Activated CD8-positive, alpha-beta T cell treated with anti-CD3 and anti-CD28 coated beads for 36 hours (primary cell): ENCODE measurements around the gene HOXA1. TPM values are rescaled to one million over a fixed set of nuclear protein-coding genes. Genes with fewer than 3 reads are reported as not detected.

Experiments
- ATAC-seq: fragments of 200-7000 bp; cut with Tn5 transposase; one replicate; pipeline ENCODE4 v1.10.0; 2021; ENCODE audit warnings: mild to moderate bottlenecking, moderate library complexity
- CTCF ChIA-PET: fragments of 350-600 bp; sonication (Branson Sonifier 250); formaldehyde crosslinking; loops from one replicate; lab custom pipeline; 2021; ENCODE audit warnings: antibody characterized with exemption; lab: Charles Lee
- POLR2A ChIA-PET: fragments of 350-600 bp; sonication (Branson Sonifier 250); formaldehyde crosslinking; loops from one replicate; lab custom pipeline; 2021; ENCODE audit warnings: antibody characterized with exemption; lab: Charles Lee
- DNase-seq: peaks from one replicate; pipeline ENCODE4 v3.0.0-alpha.2; 2020
- H3K27ac Mint-ChIP-seq: one replicate; pipeline ENCODE4 v1.8.0; 2021; ENCODE audit warnings: mild to moderate bottlenecking, mixed read lengths
- H3K27me3 Mint-ChIP-seq: one replicate; pipeline ENCODE4 v1.8.0; 2021; ENCODE audit warnings: mixed read lengths
- H3K36me3 Mint-ChIP-seq: one replicate; pipeline ENCODE4 v1.8.0; 2021; ENCODE audit warnings: low read depth, mixed read lengths
- H3K4me1 Mint-ChIP-seq: one replicate; pipeline ENCODE4 v1.8.0; 2021; ENCODE audit warnings: low read depth, mixed read lengths
- H3K4me3 Mint-ChIP-seq: one replicate; pipeline ENCODE4 v1.8.0; 2021; ENCODE audit warnings: mild to moderate bottlenecking, moderate library complexity, mixed read lengths
- H3K9me3 Mint-ChIP-seq: one replicate; pipeline ENCODE4 v1.8.0; 2021; ENCODE audit warnings: mixed read lengths
- intact Hi-C: fragments of 100-400 bp; cut with micrococcal nuclease; formaldehyde crosslinking; loops from one replicate; pipeline ENCODE4 v1.10.0; 2022
- total RNA-seq, 2 experiments: library from RNA; stranded (reverse); gene quantifications; one replicate each; pipeline ENCODE4 v1.2.3, GENCODE V29; 2021
- TF ChIP-seq, protein P1 (sequence below): fragments of 200-600 bp; IDR thresholded peaks from one replicate; pipeline ENCODE4 v1.8.0; 2022; ENCODE audit warnings: antibody characterized with exemption, mild to moderate bottlenecking

The HOXA1 gene
- total RNA-seq, 2 experiments from 2014 or later: 0.25 TPM

DNA sequence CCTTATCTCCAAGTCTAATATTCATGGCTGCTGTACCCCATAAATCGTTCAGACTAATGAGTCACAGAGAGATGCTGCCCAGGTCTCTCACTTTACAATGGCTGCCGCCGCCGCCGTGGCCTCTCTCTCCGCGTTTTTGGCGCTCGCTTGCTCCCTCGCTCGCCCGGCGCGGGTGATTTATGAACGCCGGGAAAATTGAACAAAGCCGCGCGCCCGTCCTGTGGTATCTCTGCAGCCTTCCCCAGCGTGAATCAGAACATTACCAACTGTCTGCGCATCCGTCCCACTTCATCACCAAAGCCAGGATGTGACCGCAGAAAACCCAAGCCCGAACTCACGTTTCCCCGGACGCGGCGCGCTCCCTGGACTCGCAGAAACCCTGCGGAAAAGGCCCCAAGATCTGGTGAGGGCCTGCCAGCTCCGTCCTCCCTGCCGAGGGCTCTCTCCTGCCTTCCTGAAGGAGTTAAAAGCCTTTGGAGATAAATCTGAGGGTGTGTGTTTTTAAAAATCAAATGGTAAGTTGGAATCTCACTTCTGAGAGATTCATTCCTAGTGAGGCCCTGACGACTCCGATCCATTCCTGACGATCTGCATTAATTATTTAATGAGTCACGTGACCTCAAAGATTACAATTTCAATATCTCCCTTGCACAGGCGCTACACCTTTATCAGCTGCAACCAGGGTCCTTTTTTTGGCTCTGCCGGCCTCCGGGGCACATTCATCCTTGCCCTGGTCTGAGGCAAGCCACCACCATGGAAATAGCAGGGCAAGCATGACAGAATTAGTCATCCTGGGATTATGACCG lies 28.5 kb upstream of the HOXA1 start:
- CTCF ChIA-PET: no interaction called here
- no peak overlapping the region for H3K27ac Mint-ChIP-seq
- TF ChIP-seq, protein P1, sequence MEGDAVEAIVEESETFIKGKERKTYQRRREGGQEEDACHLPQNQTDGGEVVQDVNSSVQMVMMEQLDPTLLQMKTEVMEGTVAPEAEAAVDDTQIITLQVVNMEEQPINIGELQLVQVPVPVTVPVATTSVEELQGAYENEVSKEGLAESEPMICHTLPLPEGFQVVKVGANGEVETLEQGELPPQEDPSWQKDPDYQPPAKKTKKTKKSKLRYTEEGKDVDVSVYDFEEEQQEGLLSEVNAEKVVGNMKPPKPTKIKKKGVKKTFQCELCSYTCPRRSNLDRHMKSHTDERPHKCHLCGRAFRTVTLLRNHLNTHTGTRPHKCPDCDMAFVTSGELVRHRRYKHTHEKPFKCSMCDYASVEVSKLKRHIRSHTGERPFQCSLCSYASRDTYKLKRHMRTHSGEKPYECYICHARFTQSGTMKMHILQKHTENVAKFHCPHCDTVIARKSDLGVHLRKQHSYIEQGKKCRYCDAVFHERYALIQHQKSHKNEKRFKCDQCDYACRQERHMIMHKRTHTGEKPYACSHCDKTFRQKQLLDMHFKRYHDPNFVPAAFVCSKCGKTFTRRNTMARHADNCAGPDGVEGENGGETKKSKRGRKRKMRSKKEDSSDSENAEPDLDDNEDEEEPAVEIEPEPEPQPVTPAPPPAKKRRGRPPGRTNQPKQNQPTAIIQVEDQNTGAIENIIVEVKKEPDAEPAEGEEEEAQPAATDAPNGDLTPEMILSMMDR: no peak

DNA sequence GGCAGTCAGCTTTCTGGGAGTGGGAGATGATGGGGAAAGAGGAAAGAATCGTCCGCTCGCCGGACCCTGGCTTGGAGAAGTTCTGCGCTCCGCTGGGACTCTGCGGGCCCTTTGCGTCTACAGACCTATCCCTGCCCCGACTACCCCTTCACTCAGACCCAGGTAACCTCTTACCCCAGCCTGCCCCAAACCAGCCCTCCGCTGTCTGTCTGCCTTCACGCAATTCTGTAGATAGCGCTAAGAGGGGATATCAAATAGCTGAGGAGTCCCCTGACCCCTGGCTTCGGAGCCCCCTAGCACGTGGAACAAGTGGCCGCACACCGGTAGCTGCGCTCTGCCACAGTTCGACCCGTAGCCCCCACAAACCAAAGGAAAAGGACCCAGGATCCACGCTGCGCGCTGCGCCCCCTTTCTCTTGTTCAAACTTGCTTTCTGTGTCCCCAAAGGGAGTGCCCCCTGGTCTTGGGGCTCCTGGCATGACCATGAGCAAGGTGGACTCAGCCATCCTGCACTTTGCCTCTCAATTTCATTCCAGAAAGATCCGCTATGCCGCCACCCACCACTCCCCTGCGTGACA lies 27.8 kb upstream of the HOXA1 start:
- Mint-ChIP-seq H3K36me3 (no peaks in the 10 kb centered on the region), H3K4me3 (no peak overlapping the region), H3K4me1 (no peaks in the 10 kb centered on the region), H3K9me3 (no peaks in the 10 kb centered on the region), H3K27me3 (peaks cover 12% of the 10 kb centered on the region), H3K27ac (no peak overlapping the region)
- DNase-seq (no peak), ATAC-seq (no peak)
- ChIA-PET CTCF (no interaction called here), POLR2A (no interaction called here)
- intact Hi-C loops: no loop called here
- TF ChIP-seq, protein P1: no peak

More for the DNA sequence above, 28.5 kb upstream of the HOXA1 start:
- no peaks in the 10 kb centered on the region for H3K9me3 Mint-ChIP-seq
- no peaks in the 10 kb centered on the region for H3K4me1 Mint-ChIP-seq
- intact Hi-C loops: no loop called here
- no peaks in the 10 kb centered on the region for H3K36me3 Mint-ChIP-seq
- ATAC-seq: no peak
- POLR2A ChIA-PET: no interaction called here
- H3K4me3 Mint-ChIP-seq: no peak overlapping the region
- H3K27me3 Mint-ChIP-seq: peaks cover 12% of the 10 kb centered on the region
- DNase-seq: no peak

DNA sequence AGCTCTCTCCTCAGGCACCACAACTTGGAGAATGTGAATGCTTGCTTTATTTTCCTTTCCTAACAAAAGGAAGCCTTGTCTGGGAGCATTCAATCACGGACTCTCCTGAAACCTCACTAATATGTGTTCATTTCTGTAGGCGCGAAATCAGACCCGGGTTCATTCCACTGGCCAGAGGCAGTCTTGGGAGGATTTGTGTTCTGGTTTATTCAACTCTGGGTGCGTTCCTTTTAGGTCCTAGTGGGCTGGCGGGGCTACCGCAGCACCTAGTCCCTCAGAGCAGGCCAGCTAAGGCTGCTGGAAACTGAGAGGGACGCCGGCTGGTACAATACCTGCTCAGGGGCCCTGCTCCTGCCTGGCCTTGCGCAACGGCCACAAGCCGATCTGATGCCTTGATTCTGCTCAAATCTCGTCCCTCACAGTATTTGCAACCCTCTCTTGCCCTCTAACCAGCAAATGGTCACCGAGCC lies 27.2 kb upstream of the HOXA1 start:
- peaks cover 10% of the 10 kb centered on the region for H3K27me3 Mint-ChIP-seq
- no peak overlapping the region for H3K27ac Mint-ChIP-seq
- no peak overlapping the region for H3K4me3 Mint-ChIP-seq
- DNase-seq (no peak), ATAC-seq (no peak)
- POLR2A ChIA-PET: no interaction called here
- TF ChIP-seq, protein P1: no peak
- intact Hi-C loops: no loop called here
- H3K9me3 Mint-ChIP-seq: no peaks in the 10 kb centered on the region
- H3K36me3 Mint-ChIP-seq: no peaks in the 10 kb centered on the region
- CTCF ChIA-PET: no interaction called here
- no peaks in the 10 kb centered on the region for H3K4me1 Mint-ChIP-seq

GRCh38 chr7:27122077-27122910 lies 26.5 kb upstream of the HOXA1 start:
- ChIA-PET POLR2A (interaction anchor here (0.6 kb wide), 1 partner anchor 13 kb away, joined by 3 read pairs; no protein-coding TSS in a partner anchor), CTCF (no interaction called here)
- no peaks in the 10 kb centered on the region for H3K9me3 Mint-ChIP-seq
- no peak for ATAC-seq
- H3K4me1 Mint-ChIP-seq: no peaks in the 10 kb centered on the region
- no peak overlapping the region for H3K4me3 Mint-ChIP-seq
- intact Hi-C loops: no loop called here
- H3K27ac Mint-ChIP-seq: no peak overlapping the region
- H3K36me3 Mint-ChIP-seq: no peaks in the 10 kb centered on the region
- no peak for DNase-seq
- TF ChIP-seq, protein P1: no peak
- H3K27me3 Mint-ChIP-seq: peaks cover 8% of the 10 kb centered on the region
